Endothelial cell of umbilical vein (primary cell): ENCODE measurements around the gene GCAT. TPM values are rescaled to one million over a fixed set of nuclear protein-coding genes. Genes with fewer than 3 reads are reported as not detected.

Experiments used
- BruUV-seq: library from RNA; stranded (reverse); fragments of 400-500 nt; replicated peaks from 2 replicates; lab custom pipeline; 2021; lab: Mats Ljungman, UMichigan
- CTCF ChIA-PET: fragments of 300-600, 350-600 bp; sonication (Branson Sonifier 250); formaldehyde crosslinking; loops from one replicate; lab custom pipeline; 2021; ENCODE audit warnings: antibody characterized with exemption, inconsistent platforms; lab: Charles Lee
- POLR2A ChIA-PET: fragments of 300-600, 350-600 bp; sonication (Branson Sonifier 250); formaldehyde crosslinking; loops from one replicate; lab custom pipeline; 2021; ENCODE audit warnings: antibody characterized with exemption, inconsistent platforms; lab: Charles Lee
- DNase-seq: peaks from one replicate; pipeline ENCODE4 v3.0.0-alpha.2; 2011; ENCODE audit warnings: low read depth, low spot score
- FAIRE-seq: peaks from 2 replicates; lab custom pipeline; 2011; peaks lifted over from hg19 to GRCh38; lab: Jason Lieb, UNC
- H2AFZ ChIP-seq: 2 replicates; pipeline ENCODE4 v1.6.0; 2012; ENCODE audit warnings: low read depth, low read length, control low read depth, inconsistent platforms
- H3K27ac ChIP-seq: 2 replicates; pipeline ENCODE4 v1.5.1; 2011; ENCODE audit warnings: low read depth, mild to moderate bottlenecking, control low read depth, low read length, moderate library complexity; ENCODE audit not compliant: insufficient read depth
- H3K27me3 ChIP-seq, 2 experiments: 2 replicates each; pipeline versions ENCODE4 v1.6.0 to v1.6.1; 2011; ENCODE audit warnings: low read length in 2 of 2, mixed read lengths in 1 of 2; ENCODE audit not compliant: control insufficient read depth in 2 of 2, insufficient read depth in 2 of 2
- H3K36me3 ChIP-seq, 2 experiments: 2 replicates in 1 of 2; 3 replicates in 1 of 2; pipeline ENCODE4 v1.5.1; 2011; ENCODE audit warnings: low read length in 2 of 2, mild to moderate bottlenecking in 1 of 2, moderate library complexity in 1 of 2; ENCODE audit not compliant: control insufficient read depth in 2 of 2, insufficient read depth in 2 of 2; ENCODE audit errors: extremely low read depth in 1 of 2
- H3K4me1 ChIP-seq: 3 replicates; pipeline ENCODE4 v1.5.1; 2011; ENCODE audit warnings: mild to moderate bottlenecking, low read length; ENCODE audit not compliant: control insufficient read depth, insufficient read depth; ENCODE audit errors: extremely low read depth
- H3K4me2 ChIP-seq: 2 replicates; pipeline ENCODE4 v1.6.1; 2011; ENCODE audit warnings: low read length, control low read depth, mixed read lengths; ENCODE audit not compliant: insufficient read depth
- H3K4me3 ChIP-seq, 3 experiments: fragments of 200-600 bp in 1 of 3; sonication (generic), shearing (Covaris generic) in 1 of 3; replicated peaks in 1 of 3; 2 replicates each; pipeline ENCODE4 v1.5.1; 2011 to 2016; ENCODE audit warnings: control low read depth in 3 of 3, low read length in 3 of 3, mild to moderate bottlenecking in 2 of 3, inconsistent platforms in 1 of 3, low read depth in 1 of 3, moderate library complexity in 1 of 3; ENCODE audit not compliant: insufficient read depth in 1 of 3
- H3K79me2 ChIP-seq: 2 replicates; pipeline ENCODE4 v1.6.0; 2012; ENCODE audit warnings: low read length, inconsistent platforms; ENCODE audit not compliant: control insufficient read depth, insufficient read depth
- H3K9ac ChIP-seq: replicated peaks from 2 replicates; pipeline ENCODE3; 2011; ENCODE audit warnings: low read length, control low read depth; ENCODE audit not compliant: insufficient read depth; ENCODE audit errors: extremely low read depth
- H3K9me1 ChIP-seq: replicated peaks from 3 replicates; pipeline ENCODE4 v1.6.0; 2011; ENCODE audit warnings: mild to moderate bottlenecking, low read length; ENCODE audit not compliant: control insufficient read depth, insufficient read depth; ENCODE audit errors: extremely low read depth
- H3K9me3 ChIP-seq: replicated peaks from 2 replicates; pipeline ENCODE4 v1.5.1; 2012; ENCODE audit warnings: low read length, inconsistent platforms; ENCODE audit not compliant: control insufficient read depth, insufficient read depth
- H4K20me1 ChIP-seq: replicated peaks from 2 replicates; pipeline ENCODE3; 2011; ENCODE audit warnings: mild to moderate bottlenecking, low read length; ENCODE audit not compliant: control insufficient read depth, insufficient read depth; ENCODE audit errors: extremely low read depth
- EZH2 ChIP-seq: IDR thresholded peaks from 2 replicates; pipeline ENCODE4 v1.6.1; 2012; ENCODE audit warnings: borderline replicate concordance, low read depth, mild to moderate bottlenecking, moderate library complexity, low read length, inconsistent platforms; ENCODE audit not compliant: severe bottlenecking
- FOS ChIP-seq: IDR thresholded peaks from 2 replicates; pipeline ENCODE4 v1.6.1; 2011; ENCODE audit warnings: mild to moderate bottlenecking, low read length, moderate library complexity, borderline replicate concordance; ENCODE audit not compliant: insufficient read depth
- GATA2 ChIP-seq: IDR thresholded peaks from 2 replicates; pipeline ENCODE4 v1.7.0; 2011; ENCODE audit warnings: low read depth, mild to moderate bottlenecking, moderate library complexity, mixed read lengths, low read length; ENCODE audit not compliant: insufficient read length, insufficient read depth
- JUN ChIP-seq: IDR thresholded peaks from 2 replicates; pipeline ENCODE4 v1.6.1; 2011; ENCODE audit warnings: borderline replicate concordance, low read depth; ENCODE audit not compliant: insufficient read length, insufficient read depth
- MYC ChIP-seq: IDR thresholded peaks from one replicate; pipeline ENCODE4 v1.6.1; 2011; ENCODE audit warnings: mild to moderate bottlenecking, low read depth, low read length
- POLR2A ChIP-seq: IDR thresholded peaks from 2 replicates; pipeline ENCODE4 v1.6.1; 2012; ENCODE audit warnings: low read depth, mild to moderate bottlenecking, control low read depth, low read length
- POLR2AphosphoS5 ChIP-seq: IDR thresholded peaks from 2 replicates; pipeline ENCODE4 v1.6.1; 2012; ENCODE audit warnings: low read depth, mild to moderate bottlenecking, control low read depth, low read length, moderate library complexity; ENCODE audit not compliant: insufficient read depth
- dilution Hi-C: fragments of 300-500 bp; cut with MboI; formaldehyde crosslinking; loops from one replicate; pipeline ENCODE4 v1.15.0; 2019; ENCODE audit warnings: low sequenced_read_pairs; ENCODE audit not compliant: extremely low pct_ligation_motif_present
- intact Hi-C: fragments of 100-400 bp; cut with micrococcal nuclease; formaldehyde crosslinking; loops from one replicate; pipeline ENCODE4 v1.10.0; 2022
- polyA plus RNA-seq, 4 experiments: library from polyadenylated mRNA; depleted of rRNA in 3 of 4; stranded (reverse) in 3 of 4; unstranded in 1 of 4; fragments of >200 nt; gene quantifications; 2 replicates each; pipeline versions ENCODE4 v1.2.1 to v1.2.3, GENCODE V29; 2011 to 2012; ENCODE audit warnings: missing spikeins in 1 of 4
- total RNA-seq: library from RNA; stranded (reverse); gene quantifications from 2 replicates; pipeline ENCODE4 v1.2.3, GENCODE V29; 2021
- TF ChIP-seq, protein P1 (sequence below): IDR thresholded peaks from 2 replicates; pipeline ENCODE4 v1.6.1; 2011; ENCODE audit not compliant: insufficient read depth, insufficient read length
- TF ChIP-seq, protein P2 (sequence below), 2 donors: IDR thresholded peaks; 1 replicate in 1 of 2; 2 replicates in 1 of 2; pipeline ENCODE4 v1.5.1; 2011; ENCODE audit warnings: low read length in 2 of 2, mild to moderate bottlenecking in 2 of 2, moderate library complexity in 2 of 2, control low read depth in 1 of 2, inconsistent platforms in 1 of 2, low read depth in 1 of 2; ENCODE audit not compliant: insufficient read depth in 1 of 2; ENCODE audit errors: extremely low read depth in 1 of 2

Gene GCAT
- total and polyA plus RNA-seq, 2 donors (not counting 3 experiments of a cell fraction or from before 2014, with no cell fraction given), result 19.7 TPM

DNA sequence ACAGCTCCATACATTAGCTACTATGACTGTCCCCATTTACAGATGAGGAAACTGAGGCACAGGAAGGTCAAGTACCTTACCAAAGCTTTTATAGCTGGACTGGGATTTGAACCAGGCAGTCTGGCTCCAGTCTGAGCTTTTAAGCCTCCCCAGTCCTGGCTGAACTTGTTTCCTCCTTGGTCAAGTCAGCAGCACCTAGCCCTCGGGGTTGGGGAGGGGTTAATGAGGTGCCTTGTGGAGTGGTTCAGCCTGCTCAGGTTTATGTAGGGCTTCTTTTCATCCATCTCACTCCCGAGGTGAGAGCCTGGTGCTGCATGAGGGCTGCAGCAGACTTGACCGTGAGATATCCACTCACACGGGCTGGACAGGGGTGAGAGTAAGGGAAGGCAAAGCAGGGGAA is 36.7 kb upstream of the GCAT start:
- TF ChIP-seq GATA2 (no peak), EZH2 (no peak), POLR2A (no peak), JUN (no peak), POLR2AphosphoS5 (no peak), FOS (no peak), MYC (no peak)
- TF ChIP-seq, protein P1, sequence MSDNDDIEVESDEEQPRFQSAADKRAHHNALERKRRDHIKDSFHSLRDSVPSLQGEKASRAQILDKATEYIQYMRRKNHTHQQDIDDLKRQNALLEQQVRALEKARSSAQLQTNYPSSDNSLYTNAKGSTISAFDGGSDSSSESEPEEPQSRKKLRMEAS, result no peak
- TF ChIP-seq, protein P2, sequence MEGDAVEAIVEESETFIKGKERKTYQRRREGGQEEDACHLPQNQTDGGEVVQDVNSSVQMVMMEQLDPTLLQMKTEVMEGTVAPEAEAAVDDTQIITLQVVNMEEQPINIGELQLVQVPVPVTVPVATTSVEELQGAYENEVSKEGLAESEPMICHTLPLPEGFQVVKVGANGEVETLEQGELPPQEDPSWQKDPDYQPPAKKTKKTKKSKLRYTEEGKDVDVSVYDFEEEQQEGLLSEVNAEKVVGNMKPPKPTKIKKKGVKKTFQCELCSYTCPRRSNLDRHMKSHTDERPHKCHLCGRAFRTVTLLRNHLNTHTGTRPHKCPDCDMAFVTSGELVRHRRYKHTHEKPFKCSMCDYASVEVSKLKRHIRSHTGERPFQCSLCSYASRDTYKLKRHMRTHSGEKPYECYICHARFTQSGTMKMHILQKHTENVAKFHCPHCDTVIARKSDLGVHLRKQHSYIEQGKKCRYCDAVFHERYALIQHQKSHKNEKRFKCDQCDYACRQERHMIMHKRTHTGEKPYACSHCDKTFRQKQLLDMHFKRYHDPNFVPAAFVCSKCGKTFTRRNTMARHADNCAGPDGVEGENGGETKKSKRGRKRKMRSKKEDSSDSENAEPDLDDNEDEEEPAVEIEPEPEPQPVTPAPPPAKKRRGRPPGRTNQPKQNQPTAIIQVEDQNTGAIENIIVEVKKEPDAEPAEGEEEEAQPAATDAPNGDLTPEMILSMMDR (IDR thresholded peaks at IDR 0.05; ENCODE audit: extremely low read depth in 1 of 2, insufficient read depth in 1 of 2, low read depth in 1 of 2, low read length in 2 of 2), result no peak
- Histone ChIP-seq H2AFZ (no peak overlapping the region), H3K4me2 (no peak overlapping the region), H3K9me1 (no peaks in the 10 kb centered on the region), H3K4me1 (no peaks in the 10 kb centered on the region), H3K27me3 (no peaks in the 10 kb centered on the region), H3K79me2 (no peaks in the 10 kb centered on the region), H3K9ac (no peak overlapping the region), H3K36me3 (peaks cover 10 to 51% of the 10 kb centered on the region in 2 experiments), H3K9me3 (no peaks in the 10 kb centered on the region), H3K27ac (no peak overlapping the region), H4K20me1 (no peaks in the 10 kb centered on the region), H3K4me3 (no peak overlapping the region)
- DNase-seq, result no peak
- intact Hi-C loops, result no loop called here
- dilution Hi-C loops, result no loop called here
- FAIRE-seq, result no peak
- CTCF ChIA-PET, result interaction anchor here (1.1 kb wide), 1 partner anchor 12 kb away, joined by 3 read pairs; no protein-coding TSS in a partner anchor
- BruUV-seq, result no TSS peak
- POLR2A ChIA-PET, result no interaction called here
